ENCODE results near the gene TGFB1I1. TPM values are rescaled to one million over a fixed set of nuclear protein-coding genes. Genes with fewer than 3 reads are reported as not detected.

Gene TGFB1I1
- total and polyA plus RNA-seq, 7 donors = 4.5 to 11.5 (median 8.3) TPM

- DNase-seq (no peak), ATAC-seq (no peak)
- TF ChIP-seq, protein P1, sequence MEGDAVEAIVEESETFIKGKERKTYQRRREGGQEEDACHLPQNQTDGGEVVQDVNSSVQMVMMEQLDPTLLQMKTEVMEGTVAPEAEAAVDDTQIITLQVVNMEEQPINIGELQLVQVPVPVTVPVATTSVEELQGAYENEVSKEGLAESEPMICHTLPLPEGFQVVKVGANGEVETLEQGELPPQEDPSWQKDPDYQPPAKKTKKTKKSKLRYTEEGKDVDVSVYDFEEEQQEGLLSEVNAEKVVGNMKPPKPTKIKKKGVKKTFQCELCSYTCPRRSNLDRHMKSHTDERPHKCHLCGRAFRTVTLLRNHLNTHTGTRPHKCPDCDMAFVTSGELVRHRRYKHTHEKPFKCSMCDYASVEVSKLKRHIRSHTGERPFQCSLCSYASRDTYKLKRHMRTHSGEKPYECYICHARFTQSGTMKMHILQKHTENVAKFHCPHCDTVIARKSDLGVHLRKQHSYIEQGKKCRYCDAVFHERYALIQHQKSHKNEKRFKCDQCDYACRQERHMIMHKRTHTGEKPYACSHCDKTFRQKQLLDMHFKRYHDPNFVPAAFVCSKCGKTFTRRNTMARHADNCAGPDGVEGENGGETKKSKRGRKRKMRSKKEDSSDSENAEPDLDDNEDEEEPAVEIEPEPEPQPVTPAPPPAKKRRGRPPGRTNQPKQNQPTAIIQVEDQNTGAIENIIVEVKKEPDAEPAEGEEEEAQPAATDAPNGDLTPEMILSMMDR (IDR thresholded peaks at IDR 0.05) = no peak
- intact Hi-C loops (cut with DNase I) = no loop called here
- H3K36me3 ChIP-seq (ENCODE audit: insufficient read depth in 1 of 2, low read depth in 1 of 2) = peaks cover 25 to 92% of the 10 kb centered on the region in 2 donors
- H3K9me3 ChIP-seq = no peaks in the 10 kb centered on the region
- no peak overlapping the region for H3K27ac ChIP-seq
- H3K27me3 ChIP-seq (ENCODE audit: insufficient read depth in 3 of 3, low read length in 2 of 3) = no peaks in the 10 kb centered on the region
- 85 to 86% (median 86%) methylated on average over 10 of the region's 10 CpGs for WGBS, 3 donors
- no peak overlapping the region for H3K4me3 ChIP-seq
- H3K4me1 ChIP-seq = no peaks in the 10 kb centered on the region
Observed at GRCh38 chr16:31496670-31497069, 24.7 kb downstream of the TGFB1I1 start.

- intact Hi-C loops (cut with DNase I) = no loop called here
- Histone ChIP-seq H3K4me1 (no peaks in the 10 kb centered on the region), H3K36me3 (ENCODE audit: insufficient read depth in 1 of 2, low read depth in 1 of 2) (peaks cover 15 to 74% of the 10 kb centered on the region in 2 donors), H3K4me3 (no peak overlapping the region), H3K9me3 (no peaks in the 10 kb centered on the region), H3K27ac (no peak overlapping the region), H3K27me3 (ENCODE audit: insufficient read depth in 3 of 3, low read length in 2 of 3) (no peaks in the 10 kb centered on the region)
- 93 to 98% (median 98%) methylated on average over 8 of the region's 8 CpGs for WGBS, 3 donors
- ATAC-seq (no peak), DNase-seq (no peak)
- TF ChIP-seq, protein P1 (IDR thresholded peaks at IDR 0.05) = no peak
Observed at GRCh38 chr16:31498493-31498892, 26.5 kb downstream of the TGFB1I1 start.

DNA sequence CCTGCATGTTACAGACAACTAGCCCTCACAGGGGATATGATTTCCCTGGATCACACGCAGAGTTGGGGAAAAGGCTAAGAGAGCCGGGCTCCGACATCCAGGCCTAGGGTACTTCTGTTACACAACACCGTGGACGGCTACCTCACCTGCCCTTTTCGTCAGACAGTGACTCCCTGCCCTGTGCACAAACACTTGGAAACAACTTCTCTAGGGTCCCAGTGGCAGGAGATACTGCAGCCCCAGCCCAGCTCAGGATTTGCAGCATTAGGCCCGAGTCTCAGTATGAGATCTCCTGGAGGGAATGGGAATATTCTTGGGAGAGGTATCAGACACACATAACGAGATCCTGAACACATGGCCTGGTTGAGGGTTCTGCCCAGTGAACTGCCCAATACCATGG, 28.0 kb downstream of the TGFB1I1 start:
- ATAC-seq (no peak), DNase-seq (no peak)
- intact Hi-C loops (cut with DNase I) = loop anchor here in 1 of 2 donors (10.0 kb wide), 2 partner anchors 215 to 375 kb away; partner anchors contain the start of gene ZNF267
- Histone ChIP-seq H3K4me3 (no peak overlapping the region), H3K36me3 (ENCODE audit: insufficient read depth in 1 of 2, low read depth in 1 of 2) (peaks cover 15 to 69% of the 10 kb centered on the region in 2 donors), H3K27me3 (ENCODE audit: insufficient read depth in 3 of 3, low read length in 2 of 3) (no peaks in the 10 kb centered on the region), H3K9me3 (no peaks in the 10 kb centered on the region), H3K4me1 (no peaks in the 10 kb centered on the region), H3K27ac (no peak overlapping the region)
- TF ChIP-seq, protein P1 (IDR thresholded peaks at IDR 0.05) = no peak
- WGBS, 3 donors = 90 to 96% (median 90%) methylated on average over 8 of the region's 8 CpGs

GRCh38 chr16:31501226-31501965, 29.4 kb downstream of the TGFB1I1 start:
- Histone ChIP-seq H3K27me3 (ENCODE audit: insufficient read depth in 3 of 3, low read length in 2 of 3) (no peaks in the 10 kb centered on the region), H3K9me3 (no peaks in the 10 kb centered on the region), H3K36me3 (ENCODE audit: insufficient read depth in 1 of 2, low read depth in 1 of 2) (peaks cover 7 to 67% of the 10 kb centered on the region in 2 donors), H3K4me1 (peaks cover 7% of the 10 kb centered on the region), H3K27ac (no peak overlapping the region), H3K4me3 (no peak overlapping the region)
- intact Hi-C loops (cut with DNase I) = loop anchor here in 1 of 2 donors (10.0 kb wide), 2 partner anchors 213 to 373 kb away; partner anchors contain the start of gene ZNF267
- no peak for DNase-seq
- TF ChIP-seq, protein P1 (IDR thresholded peaks at IDR 0.05) = no peak
- 62 to 78% (median 65%) methylated on average over 3 of the region's 3 CpGs for WGBS, 3 donors
- ATAC-seq = no peak

Data from psoas muscle (tissue), 8 donors.